SH-SY5Y (cell line): ENCODE measurements around the gene RAD23A.

ENCODE experiments used
- GATA2 ChIP-seq: IDR thresholded peaks from 2 replicates; pipeline ENCODE4 v1.6.1; 2011; ENCODE audit warnings: mild to moderate bottlenecking, low read depth, low read length
- GATA3 ChIP-seq: IDR thresholded peaks from 2 replicates; pipeline ENCODE4 v1.6.1; 2011; ENCODE audit warnings: low read depth, mild to moderate bottlenecking, low read length, moderate library complexity

- no peak for TF ChIP-seq GATA2
- TF ChIP-seq GATA3: no peak
These were observed 13.0 kb upstream of the RAD23A start for GRCh38 chr19:12932392-12933286.
